Heart left ventricle (tissue), 16 donors: ENCODE measurements around the gene BDH1. TPM values are rescaled to one million over a fixed set of nuclear protein-coding genes. Genes with fewer than 3 reads are reported as not detected.

ENCODE experiments used
- ATAC-seq, 4 donors: fragments of 200-7000 bp; cut with Tn5 transposase; one replicate each; pipeline ENCODE4 v1.9.1; 2020 to 2022; ENCODE audit warnings: moderate library complexity in 4 of 4, mild to moderate bottlenecking in 3 of 4, moderate number of reproducible peaks in 1 of 4
- DNase-seq, 5 donors: peaks; one replicate each; pipeline ENCODE4 v3.0.0-alpha.2; 2020
- H3K27ac ChIP-seq, 12 donors: fragments of 200-600 bp; sonication (generic) in 4 of 12; one replicate each; pipeline versions ENCODE4 v1.5.0 to v1.8.0; 2016 to 2022; ENCODE audit warnings: mild to moderate bottlenecking in 2 of 12
- H3K27me3 ChIP-seq, 9 donors: fragments of 200-600 bp; sonication (generic) in 2 of 9; one replicate each; pipeline versions ENCODE4 v1.5.1 to v1.8.0; 2016 to 2022; ENCODE audit warnings: mild to moderate bottlenecking in 3 of 9
- H3K36me3 ChIP-seq, 9 donors: fragments of 200-600 bp; sonication (generic) in 2 of 9; one replicate each; pipeline versions ENCODE4 v1.5.0 to v1.8.0; 2018 to 2022; ENCODE audit warnings: mild to moderate bottlenecking in 2 of 9
- H3K4me1 ChIP-seq, 12 donors: fragments of 200-600 bp; sonication (generic) in 4 of 12; one replicate each; pipeline versions ENCODE4 v1.5.0 to v1.8.0; 2016 to 2022; ENCODE audit warnings: mild to moderate bottlenecking in 3 of 12
- H3K4me3 ChIP-seq, 12 donors: fragments of 200-600 bp; sonication (generic) in 4 of 12; one replicate each; pipeline versions ENCODE4 v1.5.0 to v1.8.0; 2017 to 2022; ENCODE audit warnings: mild to moderate bottlenecking in 9 of 12, moderate library complexity in 4 of 12
- H3K9me3 ChIP-seq, 12 donors: fragments of 200-600 bp; sonication (generic) in 4 of 12; one replicate each; pipeline versions ENCODE4 v1.5.0 to v1.8.0; 2016 to 2022; ENCODE audit warnings: mild to moderate bottlenecking in 1 of 12
- CTCF ChIP-seq, 12 donors: fragments of 200-600 bp; sonication (generic) in 4 of 12; IDR thresholded peaks; one replicate each; pipeline versions ENCODE4 v1.5.0 to v1.8.0; 2018 to 2022; ENCODE audit warnings: antibody characterized with exemption in 12 of 12, mild to moderate bottlenecking in 5 of 12
- POLR2A ChIP-seq, 2 donors: fragments of 450-650 bp; IDR thresholded peaks; one replicate each; pipeline ENCODE4 v1.6.1; 2017; ENCODE audit warnings: antibody characterized with exemption in 2 of 2, mild to moderate bottlenecking in 2 of 2, moderate library complexity in 2 of 2
- WGBS, 4 donors: extraction: QIAGEN DNeasy Blood & Tissue Kit in 2 of 4; methylation state at CpG; one replicate each; pipeline versions ENCODE4 v1.1.5 to v1.1.7; 2013 to 2018; 5-methylcytosine and 5-hydroxymethylcytosine counted together
- intact Hi-C, 10 donors: fragments of 100-400 bp; cut with DNase I; formaldehyde crosslinking; loops; one replicate each; pipeline versions ENCODE4 v1.11.1 to v1.14.2; 2022
- polyA plus RNA-seq, 2 donors: library from polyadenylated mRNA; stranded (reverse); fragments of 200-250 nt; gene quantifications; one replicate each; pipeline ENCODE4 v1.2.3, GENCODE V29; 2013
- total RNA-seq, 9 donors: library from RNA; depleted of rRNA in 2 of 9; stranded (reverse); fragments of >200 nt in 2 of 9; fragmentation: NEBNext Ultra II Directional in 3 of 9; extraction: Animal tissue kit (Norgen Biotek cat#: 25700) in 3 of 9; gene quantifications; one replicate each; pipeline versions ENCODE4 v1.1.0 to v1.2.4, GENCODE V29; 2016 to 2023
- donor health status: ischemic (EF 13 %, LVEDD 7.1; RV severe dilation, severe dysfunction).
- donor health status: healthy with polysubstance abuse.
- donor health status: DM: no; HTN: yes; CAD: no.
- donor health status: DM: no; HTN: no; CAD: no.
- donor health status: ischemic (EF 25% LVEDD 6.9; RV normal size, moderate dysfunction).
- donor health status: ischemic (EF 25% LVEDD 5.7; RV mildly dilated, moderate dysfunction).
- donor health status: healthy.
- donor health status: DM: yes; HTN: yes; CAD: no.
- donor health status: ischemic (EF 35%, LVEDD 5.7; RV mildly dilated, moderate dysfunction).
- donor health status: nonischemic (EF 11% LVEDD 7.7; RV severe dilation, severe dysfunction).
- donor health status: DM: yes; HTN: yes; CAD: no.
- donor health status: PGD.
- donor health status: ischemic (EF 29% LVEDD 5.4; RV normal size, mild dysfunction).
- donor health status: nonischemic (EF 23%, LVEDD 6.1; RV moderate dilation, normal function).

BDH1 gene
- total and polyA plus RNA-seq, 11 donors = 19.5 to 114 (median 72.3) TPM

- no peaks in the 10 kb centered on the region for H3K27me3 ChIP-seq
- peak; percentile 43 to 80 (median 75) for DNase-seq
- peak; percentile 70 to 98 (median 90) for ATAC-seq
- H3K36me3 ChIP-seq = no peaks in the 10 kb centered on the region
- H3K9me3 ChIP-seq = no peaks in the 10 kb centered on the region
- TF ChIP-seq CTCF (IDR thresholded peaks at IDR 0.05) (no peak), POLR2A (IDR thresholded peaks at IDR 0.05) (peak in 1 of 2 donors; percentile 13)
- H3K4me1 ChIP-seq = peaks cover 0 to 15% (median 2%) of the 10 kb centered on the region in 12 donors
- peak overlapping the region in 4 of 12 donors; percentile 12 to 33 (median 27) for H3K27ac ChIP-seq
- intact Hi-C loops = no loop called here
- 52 to 65% (median 59%) methylated on average over 8 of the region's 8 CpGs for WGBS, 4 donors
- H3K4me3 ChIP-seq = no peak overlapping the region
These were observed 67.8 kb downstream of the BDH1 start for GRCh38 chr3:197487911-197488391.

GRCh38 chr3:197486861-197487260, 68.9 kb downstream of the BDH1 start:
- DNase-seq (no peak), ATAC-seq (no peak)
- no peaks in the 10 kb centered on the region for H3K9me3 ChIP-seq
- no peak overlapping the region for H3K4me3 ChIP-seq
- peaks cover 0 to 15% (median 2%) of the 10 kb centered on the region in 12 donors for H3K4me1 ChIP-seq
- no peaks in the 10 kb centered on the region for H3K36me3 ChIP-seq
- no peak for TF ChIP-seq CTCF (IDR thresholded peaks at IDR 0.05)
- TF ChIP-seq POLR2A (IDR thresholded peaks at IDR 0.05) = no peak
- intact Hi-C loops = no loop called here
- no peaks in the 10 kb centered on the region for H3K27me3 ChIP-seq
- 41 to 98% (median 93%) methylated on average over 1 of the region's 1 CpG for WGBS, 4 donors
- H3K27ac ChIP-seq = no peak overlapping the region

GRCh38 chr3:197485143-197485542, 70.6 kb downstream of the BDH1 start:
- WGBS, 4 donors = 70 to 93% (median 84%) methylated on average over 5 of the region's 5 CpGs
- Histone ChIP-seq H3K4me3 (no peak overlapping the region), H3K4me1 (peaks cover 0 to 15% (median 2%) of the 10 kb centered on the region in 12 donors), H3K27me3 (no peaks in the 10 kb centered on the region), H3K27ac (no peak overlapping the region), H3K36me3 (no peaks in the 10 kb centered on the region), H3K9me3 (no peaks in the 10 kb centered on the region)
- intact Hi-C loops = no loop called here
- ATAC-seq (no peak), DNase-seq (no peak)
- no peak for TF ChIP-seq CTCF (IDR thresholded peaks at IDR 0.05)
- TF ChIP-seq POLR2A (IDR thresholded peaks at IDR 0.05) = no peak

DNA sequence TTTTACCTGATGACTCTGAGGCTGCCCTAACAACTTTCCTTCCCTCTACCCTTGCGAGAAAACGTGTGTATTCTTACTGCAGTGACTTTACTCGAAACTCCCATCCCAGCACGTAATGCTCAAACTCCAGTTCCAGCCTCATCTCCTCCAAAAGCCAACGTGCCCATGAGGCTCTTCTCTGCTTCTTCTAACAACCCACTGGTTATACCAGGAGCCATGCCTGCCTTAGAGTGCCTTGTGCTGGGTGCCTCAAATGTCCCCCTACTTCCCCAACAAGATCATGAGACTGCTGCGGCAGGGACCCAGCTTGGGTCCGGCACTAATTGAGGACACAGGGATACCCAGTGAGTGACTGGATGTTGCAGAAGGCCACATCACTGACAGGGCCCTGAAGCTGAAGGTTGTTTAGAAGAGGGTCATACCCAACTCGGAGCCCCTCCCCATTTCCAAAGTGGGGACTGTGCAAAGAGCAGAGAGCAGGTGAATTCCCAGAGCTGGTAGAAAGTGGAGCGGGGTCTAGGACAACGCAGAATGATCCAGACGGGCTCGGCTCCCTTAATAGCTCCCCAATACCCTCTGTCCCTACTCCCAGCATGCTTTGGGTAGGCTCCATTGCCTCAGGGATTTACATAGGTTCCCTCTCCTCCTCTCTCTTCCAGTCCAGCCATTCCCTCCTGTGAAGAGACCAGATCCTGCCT, 71.4 kb downstream of the BDH1 start:
- intact Hi-C loops = no loop called here
- Histone ChIP-seq H3K36me3 (no peaks in the 10 kb centered on the region), H3K9me3 (no peaks in the 10 kb centered on the region), H3K4me3 (no peak overlapping the region), H3K27me3 (peaks cover 0 to 2% (median 0%) of the 10 kb centered on the region in 9 donors), H3K27ac (no peak overlapping the region), H3K4me1 (peaks cover 0 to 15% (median 2%) of the 10 kb centered on the region in 12 donors)
- ATAC-seq (no peak), DNase-seq (no peak)
- WGBS, 4 donors = 81 to 91% (median 87%) methylated on average over 11 to 12 of the region's 12 CpGs
- TF ChIP-seq POLR2A (IDR thresholded peaks at IDR 0.05) (no peak), CTCF (IDR thresholded peaks at IDR 0.05) (no peak)
